Stimulated activated CD4-positive, alpha-beta T cell treated with anti-CD3 and anti-CD28 coated beads, Interleukin-4, amount 100 ng/mL, for 24 hours (primary cell): ENCODE data around the gene FBXW4.
A peak's percentile ranks its signal among the peaks of the same experiment; 100 is the strongest.

Experiments
- DNase-seq: peaks from one replicate; pipeline ENCODE4 v3.0.0-alpha.2; 2020

Gene FBXW4, protein sequence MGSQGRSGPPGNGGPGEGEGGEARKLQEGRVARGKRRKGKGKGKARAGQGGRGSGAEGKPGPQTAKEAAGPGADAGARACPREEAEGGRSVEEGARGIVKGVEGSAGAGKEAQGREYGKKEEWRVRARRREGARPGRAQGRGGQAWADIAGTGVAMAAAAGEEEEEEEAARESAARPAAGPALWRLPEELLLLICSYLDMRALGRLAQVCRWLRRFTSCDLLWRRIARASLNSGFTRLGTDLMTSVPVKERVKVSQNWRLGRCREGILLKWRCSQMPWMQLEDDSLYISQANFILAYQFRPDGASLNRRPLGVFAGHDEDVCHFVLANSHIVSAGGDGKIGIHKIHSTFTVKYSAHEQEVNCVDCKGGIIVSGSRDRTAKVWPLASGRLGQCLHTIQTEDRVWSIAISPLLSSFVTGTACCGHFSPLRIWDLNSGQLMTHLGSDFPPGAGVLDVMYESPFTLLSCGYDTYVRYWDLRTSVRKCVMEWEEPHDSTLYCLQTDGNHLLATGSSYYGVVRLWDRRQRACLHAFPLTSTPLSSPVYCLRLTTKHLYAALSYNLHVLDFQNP

DNA sequence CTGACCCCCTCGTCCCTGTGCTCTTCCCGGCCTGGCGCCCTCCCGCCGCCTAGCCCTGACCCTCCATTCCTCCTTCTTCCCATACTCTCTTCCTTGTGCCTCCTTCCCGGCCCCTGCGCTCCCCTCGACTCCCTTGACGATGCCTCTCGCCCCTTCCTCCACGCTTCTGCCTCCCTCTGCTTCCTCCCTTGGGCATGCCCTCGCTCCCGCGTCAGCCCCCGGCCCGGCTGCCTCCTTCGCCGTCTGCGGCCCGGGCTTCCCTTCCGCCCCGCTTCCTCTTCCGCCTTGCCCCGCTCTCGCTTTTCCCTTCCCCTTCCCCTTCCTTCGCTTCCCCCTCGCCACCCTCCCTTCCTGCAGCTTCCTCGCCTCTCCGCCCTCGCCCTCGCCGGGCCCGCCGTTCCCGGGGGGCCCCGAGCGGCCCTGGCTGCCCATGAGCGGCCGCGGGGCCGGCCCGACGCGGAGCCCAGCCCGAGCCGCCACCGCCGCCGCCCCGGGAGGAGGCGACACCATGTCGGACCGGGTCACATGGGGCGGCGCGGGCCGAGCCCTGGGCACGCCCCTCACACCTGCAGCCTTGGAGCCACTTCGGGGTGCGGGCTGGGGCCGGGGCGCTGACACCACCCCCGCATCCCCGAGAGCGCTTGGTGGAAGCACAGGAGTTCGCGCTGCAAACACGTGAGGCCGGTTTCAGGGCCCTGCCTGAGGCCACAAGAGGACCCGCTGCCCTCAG is at the start of gene FBXW4:
Gene FBXW4 (minus strand): TSS at position 497 of the 730 bp plus-strand sequence. CDS start 65 bp downstream, at position 432.
- DNase-seq, result peak; percentile 70

DNA sequence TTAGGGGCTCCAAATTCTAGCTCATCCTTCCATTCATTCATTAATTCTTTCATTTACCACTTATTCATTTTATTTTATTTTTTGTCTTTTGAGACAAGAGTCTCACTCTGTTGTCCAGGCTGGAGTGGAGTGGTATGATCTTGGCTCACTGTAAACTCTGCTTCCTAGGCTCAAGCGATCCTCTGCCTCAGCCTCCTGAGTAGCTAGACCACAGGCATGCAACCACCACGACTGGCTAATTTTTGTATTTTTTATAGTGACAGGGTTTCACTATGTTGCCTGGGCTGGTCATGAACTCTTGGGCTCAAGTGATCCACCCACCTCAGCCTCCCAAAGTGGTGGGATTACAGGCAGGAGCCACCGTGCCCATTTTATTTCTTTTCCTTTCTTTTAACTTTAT is 49.3 kb upstream of the FBXW4 start:
- DNase-seq, result no peak

DNA sequence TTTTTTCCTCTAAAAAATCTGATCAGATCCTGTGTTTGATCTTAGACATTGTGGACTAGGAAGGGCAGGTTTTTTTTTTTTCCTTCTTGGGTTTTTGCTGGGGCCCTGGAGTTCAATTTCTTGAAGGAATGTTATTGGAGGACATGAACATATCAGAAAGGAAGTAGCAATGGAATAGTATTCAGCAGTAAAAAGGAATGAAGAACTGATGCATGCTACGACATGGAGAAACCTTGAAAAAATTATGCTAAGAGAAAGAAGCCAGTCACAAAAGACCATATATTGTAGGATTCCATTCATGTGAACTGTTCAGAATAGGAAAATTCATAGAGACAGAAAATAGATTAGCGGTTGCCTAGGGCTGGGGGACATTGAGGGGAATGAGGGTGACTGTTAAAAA is 47.0 kb upstream of the FBXW4 start:
- DNase-seq, result no peak

DNA sequence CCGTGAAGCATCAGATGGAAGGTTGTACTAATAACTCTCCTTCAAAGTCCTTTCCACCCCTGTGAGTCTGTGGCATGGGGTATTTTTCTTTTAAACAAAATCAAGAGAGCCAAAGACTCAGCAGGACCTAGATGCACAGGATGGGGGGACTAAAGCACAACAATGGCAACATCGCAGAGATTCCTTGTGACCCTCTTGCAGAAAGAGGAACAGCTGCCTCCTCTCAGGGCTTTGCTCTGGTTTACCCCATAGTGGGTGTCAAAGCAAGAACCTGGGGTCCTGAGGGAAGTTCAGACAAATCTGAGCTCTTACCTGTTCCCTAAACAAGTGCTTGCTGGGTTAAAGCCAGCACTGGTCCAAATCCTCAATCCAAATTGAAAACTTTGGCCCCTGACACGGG is 41.7 kb upstream of the FBXW4 start:
- DNase-seq, result no peak

DNA sequence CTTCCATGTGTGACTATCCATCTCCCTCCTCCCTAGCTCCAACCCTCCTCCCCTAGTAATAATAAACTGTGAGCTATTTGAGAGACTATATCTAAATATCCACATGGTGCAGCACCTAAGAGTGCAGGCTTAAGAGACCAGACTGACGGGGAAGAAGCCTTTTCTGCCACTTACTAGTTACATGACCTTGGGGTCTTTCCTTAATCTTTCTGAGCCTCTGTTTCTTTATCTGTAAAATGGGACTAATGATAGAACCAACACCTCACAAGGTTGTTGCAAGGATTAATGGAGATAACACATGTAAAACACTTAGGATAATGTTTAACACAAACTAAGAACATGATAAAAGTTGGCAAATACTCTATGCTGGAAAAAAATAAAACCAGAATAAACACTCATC is 37.1 kb upstream of the FBXW4 start:
- no peak for DNase-seq

DNA sequence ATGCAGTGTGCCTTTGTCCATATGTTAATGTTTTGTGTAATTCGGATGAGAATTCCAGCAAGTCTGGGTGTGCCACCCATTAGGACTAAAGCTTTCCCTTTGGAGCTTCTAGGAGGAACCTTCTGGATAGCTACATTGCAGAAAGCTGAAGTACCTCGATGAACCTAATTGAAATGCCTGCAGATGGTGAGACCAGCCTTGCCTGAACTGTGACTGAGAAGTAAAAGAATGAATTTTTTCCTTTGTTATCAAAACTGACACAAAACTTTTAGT is 31.1 kb upstream of the FBXW4 start:
- no peak for DNase-seq

DNA sequence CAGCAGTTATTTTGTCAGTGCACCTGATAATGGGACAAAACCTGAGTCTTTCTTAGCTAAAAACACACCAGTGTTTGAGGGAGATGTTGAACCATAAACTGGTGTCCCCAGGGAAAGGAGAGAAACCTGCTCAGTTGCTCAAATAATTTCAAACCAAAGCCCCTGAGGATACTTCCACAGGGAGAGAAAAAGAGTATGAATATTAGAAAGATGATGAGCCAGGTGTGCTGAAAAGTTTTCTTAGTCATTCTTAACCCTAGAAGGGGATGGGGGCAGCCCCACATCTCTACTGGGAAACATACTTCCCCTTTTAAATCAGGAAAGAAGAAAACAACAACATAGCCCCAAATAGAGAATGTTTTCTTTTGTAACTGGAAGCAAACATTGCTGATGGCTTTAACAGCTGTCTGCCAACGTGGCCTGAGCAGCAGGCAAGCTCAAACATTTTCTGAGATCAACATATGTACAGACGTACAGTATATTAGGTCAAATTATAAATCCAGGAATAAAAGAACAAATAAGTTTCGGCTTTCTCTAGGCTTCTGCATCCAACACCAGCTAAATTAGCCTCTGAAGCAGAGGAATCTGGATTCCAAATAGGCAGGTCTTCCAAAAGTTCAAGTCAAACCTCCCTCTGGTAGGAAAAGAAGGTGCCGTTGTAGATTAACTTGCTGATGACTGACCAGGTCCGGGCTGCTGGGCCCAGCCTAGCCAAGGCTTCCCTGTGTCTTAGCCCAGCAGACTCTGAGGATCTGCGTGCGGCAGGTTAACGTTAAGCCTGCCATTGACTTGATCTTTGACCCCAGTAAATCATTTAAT is 30.5 kb upstream of the FBXW4 start:
- DNase-seq, result no peak

DNA sequence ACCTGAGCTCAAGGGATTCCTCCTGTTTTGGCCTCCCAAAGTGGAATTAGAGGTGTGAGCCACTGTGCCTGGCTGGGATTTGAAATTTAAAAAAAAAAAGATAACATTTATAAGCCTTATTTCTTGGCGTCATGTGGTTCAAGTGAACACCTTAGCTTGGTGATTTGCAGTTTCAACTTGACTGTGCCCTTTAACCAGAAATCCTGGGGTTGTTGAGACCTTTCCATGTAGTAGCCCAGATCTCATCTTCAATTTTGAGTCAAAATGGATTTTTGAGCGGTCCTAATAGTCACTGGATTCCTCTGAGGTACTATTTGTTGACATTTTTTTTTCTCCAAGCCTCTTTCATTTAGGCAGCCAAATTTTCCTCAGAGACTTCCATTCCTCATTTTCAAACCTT is 29.5 kb upstream of the FBXW4 start:
- DNase-seq, result no peak

DNA sequence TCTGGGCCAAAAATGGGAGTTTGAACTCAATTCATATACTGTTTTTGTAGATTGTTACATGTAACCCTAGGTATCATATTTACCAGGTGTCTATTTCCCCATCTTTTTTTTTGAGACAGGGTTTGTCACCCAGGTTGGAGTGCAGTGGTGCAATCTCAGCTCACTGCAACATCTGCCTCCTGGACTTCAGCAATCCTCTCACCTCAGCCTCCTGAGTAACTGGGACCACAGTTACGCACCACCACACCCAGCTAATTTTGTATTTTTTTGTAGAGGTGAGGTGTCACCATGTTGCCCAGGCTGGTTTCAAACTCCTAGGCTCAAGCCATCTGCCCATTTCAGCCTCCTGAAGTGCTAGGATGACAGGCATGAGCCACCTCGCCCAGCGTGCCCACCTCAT is 28.2 kb upstream of the FBXW4 start:
- DNase-seq, result no peak

DNA sequence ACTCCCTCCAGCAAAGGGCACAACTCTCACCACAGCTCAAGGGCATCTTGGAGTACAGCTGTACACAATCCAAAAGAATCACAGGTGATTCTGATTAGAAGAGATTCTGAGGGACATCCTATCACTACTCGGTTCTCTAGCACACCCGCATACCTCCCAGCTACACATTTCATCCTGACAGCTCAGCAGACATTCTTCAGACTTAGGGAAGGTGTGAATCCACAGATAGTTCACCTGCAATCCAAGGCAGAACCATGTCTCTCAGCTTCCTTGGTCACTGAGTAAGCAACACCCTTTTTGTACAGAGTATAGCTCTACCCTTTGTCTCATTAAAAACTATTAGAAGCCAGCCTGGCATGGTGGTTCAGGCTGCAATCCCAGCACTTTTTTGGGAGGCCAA is 26.8 kb upstream of the FBXW4 start:
- no peak for DNase-seq

DNA sequence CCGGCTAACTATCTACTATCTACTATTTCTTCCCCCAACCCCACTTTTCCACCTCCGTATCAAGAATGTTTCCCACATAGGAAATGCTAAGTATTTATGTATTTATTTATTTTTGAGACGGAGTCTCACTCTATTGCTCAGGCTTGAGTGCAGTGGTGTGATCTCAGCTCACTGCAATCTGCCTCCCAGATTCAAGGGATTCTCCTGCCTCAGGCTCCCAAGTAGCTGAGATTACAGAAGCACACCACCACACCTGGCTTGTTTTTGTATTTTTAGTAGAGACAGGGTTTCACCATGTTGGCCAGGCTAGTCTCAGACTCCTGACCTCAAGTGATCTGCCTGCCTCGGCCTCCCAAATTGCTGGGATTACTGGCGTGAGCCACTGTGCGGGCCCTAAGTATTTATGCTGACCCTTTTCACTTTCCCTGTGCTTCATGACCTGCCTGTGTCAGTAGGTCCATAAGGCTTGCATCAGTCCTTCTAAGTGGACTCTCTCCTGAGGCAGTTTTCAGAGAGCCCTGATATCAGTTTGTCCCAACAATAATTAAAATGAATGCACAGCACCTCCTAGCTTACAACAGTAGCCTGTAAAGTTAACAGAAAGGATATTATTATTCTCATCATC is 25.7 kb upstream of the FBXW4 start:
- DNase-seq, result no peak

DNA sequence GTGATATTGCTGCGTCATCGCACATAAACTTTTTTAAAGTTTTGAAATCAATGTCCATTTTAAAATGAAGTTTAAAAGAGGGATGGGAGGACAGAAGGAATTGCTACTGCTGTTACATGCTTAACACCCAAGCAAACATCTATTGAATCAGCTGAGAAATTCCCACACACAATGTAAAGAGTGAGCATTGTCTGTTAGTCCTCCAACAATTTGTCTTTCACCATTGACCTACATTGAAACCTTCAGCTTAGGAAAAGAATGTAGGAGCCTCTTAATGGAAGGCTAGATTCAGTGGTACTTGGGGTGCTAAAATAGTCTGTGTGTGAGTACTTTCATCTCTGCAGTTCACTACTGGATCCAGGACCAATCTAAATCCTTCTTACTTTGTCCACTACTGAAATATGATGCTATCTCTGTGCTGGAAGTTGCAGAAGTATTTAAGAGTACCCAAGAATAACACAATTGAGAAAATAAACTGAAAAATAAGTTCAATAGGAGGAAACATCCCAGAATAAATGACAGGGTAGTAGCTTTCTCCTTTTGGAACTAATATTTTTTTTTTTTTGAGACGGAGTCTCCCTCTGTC is 23.8 kb upstream of the FBXW4 start:
- no peak for DNase-seq

DNA sequence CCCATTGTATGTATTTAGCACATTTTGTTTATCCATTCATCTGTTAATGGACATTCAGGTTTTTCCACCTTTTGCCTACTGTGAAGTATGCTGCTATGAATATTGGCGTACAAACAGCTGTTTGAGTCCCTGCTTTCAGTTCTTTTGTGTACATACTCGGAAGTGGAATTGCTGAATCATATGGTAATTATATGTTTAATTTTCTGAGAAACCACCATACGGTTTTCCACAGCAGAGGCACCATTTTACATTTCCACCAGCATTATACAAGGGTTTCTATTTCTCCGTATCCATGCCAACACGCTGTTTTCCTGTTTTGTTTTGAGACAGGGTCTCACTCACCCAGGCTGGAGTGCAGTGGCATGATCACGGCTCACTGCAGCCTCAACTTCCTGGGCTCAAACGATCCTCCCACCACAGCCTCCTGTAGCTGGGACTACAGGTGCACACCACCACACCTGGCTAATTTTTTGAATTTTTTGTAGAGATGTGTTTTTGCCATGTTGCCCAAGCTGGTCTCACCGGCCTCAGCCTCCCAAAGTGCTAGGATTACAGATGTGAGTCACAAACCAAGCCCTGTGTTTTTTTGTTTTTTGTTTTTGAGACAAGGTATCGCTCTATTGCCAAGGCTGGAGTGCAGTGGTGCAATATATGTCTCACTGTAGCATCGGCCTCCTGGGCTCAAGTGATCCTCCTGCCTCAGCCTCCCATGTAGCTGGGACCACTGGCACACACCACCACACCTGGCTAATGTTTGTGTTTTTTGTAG is 22.1 kb upstream of the FBXW4 start:
- peak; percentile 14 for DNase-seq

DNA sequence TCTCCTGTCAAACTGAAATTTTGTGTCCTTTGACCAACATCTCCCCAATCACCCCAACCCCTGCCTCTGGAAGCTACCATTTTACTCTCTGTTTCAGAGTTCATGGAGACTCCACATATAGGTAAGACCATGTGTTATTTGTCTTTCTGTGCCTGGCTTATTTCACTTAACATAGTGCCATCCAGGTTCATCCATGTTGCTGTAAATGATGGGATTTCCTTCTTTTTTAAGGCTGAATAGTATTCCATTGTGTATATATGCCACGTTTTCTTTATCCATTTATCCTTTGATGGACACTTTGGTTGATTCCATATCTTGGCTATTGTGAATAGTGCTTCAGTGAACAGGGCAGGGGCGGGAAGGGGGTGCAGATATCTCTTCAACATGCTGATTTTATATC is 18.0 kb upstream of the FBXW4 start:
- no peak for DNase-seq

DNA sequence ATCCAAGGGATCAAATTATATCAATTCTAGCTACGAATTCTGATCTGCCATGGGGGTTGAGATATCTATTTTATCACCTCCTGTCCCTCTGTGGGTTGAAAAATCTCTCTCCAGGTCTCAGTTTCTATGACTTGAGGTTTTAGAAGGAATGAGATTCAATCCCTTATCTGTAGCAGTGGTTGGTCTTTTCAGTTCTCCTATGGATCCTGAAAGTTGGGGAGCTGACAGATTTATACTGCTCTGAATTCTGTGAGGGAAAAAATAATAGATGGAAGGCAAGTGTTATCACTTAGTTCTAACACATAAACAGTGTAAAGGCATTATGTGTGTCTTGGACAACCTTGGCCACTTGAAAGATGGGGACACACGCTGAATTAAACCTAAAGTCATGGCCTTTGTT is 15.8 kb upstream of the FBXW4 start:
- DNase-seq, result no peak

DNA sequence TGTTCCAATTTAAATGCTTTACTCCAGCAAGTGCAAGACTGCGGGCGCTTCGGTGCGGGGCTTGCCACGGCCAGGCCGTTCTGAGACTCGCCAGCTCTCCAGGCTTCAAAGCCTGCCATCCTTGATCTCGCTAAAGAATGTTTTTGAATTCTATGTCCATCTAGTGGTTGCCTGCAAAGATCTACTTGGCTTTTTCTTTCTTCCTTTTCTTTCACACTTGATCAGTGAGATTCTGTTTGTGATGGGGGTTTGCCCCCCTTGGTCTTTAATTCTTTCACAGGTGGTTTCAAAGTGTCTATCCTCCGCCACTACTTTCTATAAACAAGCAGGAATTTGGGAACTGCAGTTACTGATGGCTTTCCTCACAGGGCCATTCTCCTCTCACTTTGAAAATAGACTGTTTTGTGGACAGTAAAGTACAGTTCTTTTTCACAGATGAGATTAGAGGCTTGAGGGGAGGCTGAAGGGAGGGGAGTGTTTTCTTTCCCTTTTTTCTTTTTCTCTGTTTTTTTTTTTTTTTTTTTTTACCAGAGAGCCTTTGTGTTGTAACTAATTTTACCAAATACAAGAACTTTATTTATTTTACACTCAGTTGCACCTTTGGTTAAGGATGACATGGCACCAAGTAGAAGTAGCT is 15.2 kb upstream of the FBXW4 start:
- no peak for DNase-seq

DNA sequence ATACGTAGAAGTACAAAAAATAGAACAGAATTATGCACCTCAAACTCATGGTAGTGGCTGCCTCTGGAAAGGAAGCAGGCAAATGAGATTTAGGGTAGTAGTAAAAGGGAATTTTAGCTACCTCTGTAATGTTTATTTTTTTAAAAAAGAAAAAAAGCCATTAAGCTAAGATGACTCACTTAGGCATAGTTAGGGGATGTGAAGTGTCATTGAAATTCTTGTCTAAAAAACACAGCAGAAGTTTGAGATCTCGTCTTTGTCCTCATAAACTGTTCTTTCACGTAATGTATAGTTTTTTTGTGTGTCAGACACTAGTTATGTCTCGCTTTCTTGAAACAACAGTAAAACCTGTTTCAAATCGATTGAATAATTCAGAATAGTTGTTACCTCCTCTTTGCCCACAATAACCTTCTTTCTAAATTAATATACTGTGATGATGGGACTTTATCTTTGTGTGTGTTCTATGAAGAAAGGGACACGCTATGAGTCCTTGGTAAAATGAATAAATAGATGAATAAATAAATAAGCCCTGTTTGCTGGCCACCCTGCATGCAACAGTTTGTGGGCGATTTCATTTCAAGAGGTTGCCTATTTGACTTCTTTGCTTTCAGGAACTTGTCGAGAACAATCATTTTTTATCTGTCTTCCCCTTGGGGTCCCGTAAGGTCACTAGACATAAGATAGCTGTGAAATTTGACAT is 14.5 kb upstream of the FBXW4 start:
- no peak for DNase-seq

DNA sequence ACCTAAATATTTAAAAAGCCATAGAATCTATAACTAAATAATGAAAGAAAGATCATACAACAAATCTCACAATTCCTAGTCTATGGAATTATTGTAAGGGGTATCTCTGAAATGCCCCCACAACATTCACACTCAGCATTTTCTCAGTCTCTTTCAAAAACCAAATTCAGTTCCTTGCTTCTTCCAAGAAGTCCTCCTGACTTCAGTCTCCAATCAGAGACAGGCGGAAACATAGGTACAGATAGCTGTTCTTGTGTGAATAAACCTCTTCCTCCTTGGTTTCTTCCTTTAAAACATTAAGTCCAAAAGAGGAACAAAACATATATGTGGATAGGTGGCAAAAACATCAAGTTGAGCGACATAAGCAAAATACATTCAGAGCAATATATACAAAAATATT is 13.9 kb upstream of the FBXW4 start:
- DNase-seq, result no peak

DNA sequence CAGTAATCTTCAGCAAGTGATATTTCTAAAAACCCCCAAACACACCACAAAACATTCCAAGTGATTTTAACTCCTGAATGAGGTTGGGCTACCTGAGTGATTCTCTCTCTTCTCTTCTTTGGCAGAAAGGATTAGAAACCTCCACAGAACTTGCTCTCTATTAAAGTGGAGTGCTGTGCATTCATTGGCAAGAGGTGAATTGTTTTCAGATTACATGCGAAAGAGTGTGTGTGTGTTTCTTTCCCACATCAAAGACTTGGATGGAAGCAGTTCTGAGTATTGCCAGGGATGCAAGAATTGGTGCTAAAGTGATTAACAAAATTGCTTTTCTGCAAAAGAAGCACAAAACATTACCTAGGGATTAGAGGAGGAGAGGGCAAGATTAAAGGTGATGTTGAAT is 13.1 kb upstream of the FBXW4 start:
- DNase-seq, result no peak

DNA sequence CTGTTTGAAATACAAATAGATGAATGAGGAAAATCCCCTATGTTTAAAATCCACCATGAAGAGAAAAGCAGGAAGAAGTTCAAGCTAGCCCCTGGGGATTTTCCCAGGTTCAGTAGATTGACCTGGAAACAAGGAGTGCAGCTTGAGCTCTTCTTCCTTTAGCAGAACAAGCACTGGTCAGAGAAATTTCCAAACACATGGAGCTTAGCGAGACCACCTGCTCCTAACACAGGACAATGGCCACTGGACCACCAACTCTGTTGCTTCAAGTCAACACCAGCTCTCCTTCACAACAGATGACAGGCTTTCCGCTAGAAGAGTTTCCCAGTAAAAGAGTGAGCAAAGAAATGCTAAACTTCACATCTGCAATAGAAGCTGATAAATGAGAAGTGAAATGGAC is 9.4 kb upstream of the FBXW4 start:
- DNase-seq, result no peak

DNA sequence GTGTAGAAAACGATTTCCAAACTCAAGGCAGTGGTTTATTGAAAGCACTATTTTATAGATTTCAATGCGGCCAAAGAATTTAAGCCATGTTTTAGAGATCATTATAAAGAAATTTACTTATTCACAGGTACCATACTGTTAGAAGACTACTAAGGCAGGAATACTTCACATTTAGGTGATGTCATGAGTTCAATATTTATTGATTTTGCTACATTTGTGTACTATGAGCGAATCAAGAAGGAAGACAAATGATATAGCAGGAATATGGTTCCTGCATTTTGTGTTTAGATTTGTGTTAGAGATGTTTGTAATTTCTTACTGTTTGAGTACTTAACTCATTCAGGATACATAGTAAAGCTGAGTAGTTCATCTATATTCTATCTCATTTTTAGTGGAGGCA is 1.7 kb upstream of the FBXW4 start:
- no peak for DNase-seq
